Epidermal melanocyte (primary cell): ENCODE data around the gene ZSCAN20.
"Not testable (repeated sequence)": the region's sequence is repeated elsewhere in the genome, so short reads cannot be mapped to it uniquely, and the experiment has no call there.

Experiments
- DNase-seq: peaks from one replicate; pipeline ENCODE4 v3.0.0; 2011; ENCODE audit warnings: low spot score; ENCODE audit not compliant: insufficient read length

ZSCAN20 gene

DNA sequence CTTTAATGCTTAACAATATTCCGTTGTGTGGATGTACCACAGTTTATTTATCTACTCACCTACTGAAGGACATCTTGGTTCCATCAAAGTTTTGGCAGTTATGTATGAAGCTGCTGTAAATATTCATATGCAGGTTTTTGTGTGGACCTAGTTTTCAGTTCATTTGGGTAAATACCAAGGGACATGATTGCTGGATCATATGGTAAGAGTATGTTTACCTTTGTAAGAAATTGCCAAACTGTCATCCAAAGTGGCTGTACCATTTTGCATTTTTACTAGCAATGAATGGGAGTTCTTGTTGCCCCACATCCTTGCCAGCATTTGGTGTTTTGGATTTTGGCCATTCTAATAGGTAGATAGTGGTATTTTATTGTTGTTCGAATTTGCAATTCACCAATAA, 10.0 kb downstream of the ZSCAN20 start:
- no peak for DNase-seq

DNA sequence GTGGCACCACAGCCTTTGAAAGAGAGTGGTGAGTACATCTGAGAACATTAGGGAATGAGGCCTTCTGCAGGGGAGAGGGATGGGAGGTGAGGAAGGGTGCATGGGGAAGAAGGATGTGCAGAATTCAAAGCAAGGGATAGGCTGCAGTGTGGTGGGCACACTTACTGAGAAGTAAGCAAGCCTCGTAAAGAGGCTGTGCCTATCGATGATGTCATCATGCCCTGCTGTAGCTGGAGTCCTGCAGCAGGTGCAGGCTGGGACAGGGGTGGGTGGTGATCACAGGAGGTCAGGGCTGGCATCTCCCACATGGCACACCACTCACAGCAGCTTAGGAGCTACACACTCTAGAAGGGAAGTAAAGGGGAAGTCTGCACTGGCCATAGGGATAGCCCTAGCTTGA, 16.2 kb downstream of the ZSCAN20 start:
- DNase-seq = no peak

GRCh38 chr1:33494929-33495328, 22.5 kb downstream of the ZSCAN20 start:
- no peak for DNase-seq

GRCh38 chr1:33497410-33497809, 25.0 kb downstream of the ZSCAN20 start:
- DNase-seq = no peak

GRCh38 chr1:33500547-33500946, 28.1 kb downstream of the ZSCAN20 start:
- no peak for DNase-seq

- DNase-seq = no peak
These were observed 28.9 kb downstream of the ZSCAN20 start for GRCh38 chr1:33501309-33501708.

DNA sequence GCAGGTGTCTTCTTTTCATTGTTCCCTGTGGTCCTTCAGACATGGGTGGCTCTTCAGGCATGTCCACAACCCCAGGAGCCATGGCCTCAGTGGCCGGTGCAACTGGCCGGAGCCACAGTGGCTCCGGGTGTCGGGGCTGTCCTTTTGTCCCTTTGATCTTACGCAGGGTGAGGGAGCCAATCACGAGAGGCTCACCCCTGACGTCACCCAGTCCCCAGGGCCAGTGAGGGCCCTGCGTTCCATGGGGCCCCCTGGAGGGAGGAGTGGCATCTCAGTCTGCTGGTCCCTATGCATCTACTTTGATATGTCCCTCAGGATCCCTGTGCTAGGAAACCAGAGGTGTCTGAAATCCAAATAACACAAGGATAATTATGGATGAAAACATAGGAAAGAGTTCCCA, 29.3 kb downstream of the ZSCAN20 start:
- DNase-seq = no peak

GRCh38 chr1:33502726-33503125, 30.3 kb downstream of the ZSCAN20 start:
- DNase-seq = no peak

GRCh38 chr1:33503506-33503905, 31.1 kb downstream of the ZSCAN20 start:
- no peak for DNase-seq

DNA sequence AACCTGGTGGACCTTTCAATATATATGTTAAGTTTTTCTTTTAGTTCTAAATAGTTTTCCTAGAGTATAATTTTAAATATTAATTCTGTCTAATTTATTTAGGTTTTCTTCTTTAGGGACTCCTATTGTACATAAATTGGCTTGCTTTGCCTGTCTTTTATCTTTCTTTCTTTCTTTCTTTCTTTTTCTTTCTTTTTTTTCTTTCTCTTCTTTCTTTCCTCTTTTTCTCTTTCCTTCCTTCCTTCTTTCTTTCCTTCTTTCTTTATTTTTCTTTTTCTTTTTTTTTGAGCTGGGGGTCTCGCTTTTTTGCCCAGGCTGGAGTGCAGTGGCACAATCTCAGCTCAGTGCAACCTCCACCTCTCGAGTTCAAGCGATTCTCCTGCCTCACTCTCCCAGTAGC, 35.2 kb downstream of the ZSCAN20 start:
- no peak for DNase-seq

DNA sequence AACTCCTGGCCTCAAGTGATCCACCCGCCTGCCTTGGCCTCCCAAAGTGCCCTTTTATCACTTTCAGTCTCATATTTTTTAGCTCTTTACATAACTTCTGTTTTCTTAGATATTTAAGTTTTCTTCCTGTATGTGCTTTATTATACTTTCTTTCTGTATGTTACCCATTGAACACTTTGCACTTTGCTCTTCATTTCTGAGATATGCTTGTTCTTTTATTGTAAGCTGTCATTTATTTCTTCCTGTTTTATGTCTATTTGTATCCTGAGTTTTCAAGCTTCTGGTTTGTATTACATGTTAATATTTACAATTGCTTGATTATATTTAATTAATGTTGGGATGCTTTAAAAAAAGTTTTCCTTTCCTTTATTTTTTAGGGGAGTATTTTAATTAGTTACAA, 35.7 kb downstream of the ZSCAN20 start:
- DNase-seq = no peak

DNA sequence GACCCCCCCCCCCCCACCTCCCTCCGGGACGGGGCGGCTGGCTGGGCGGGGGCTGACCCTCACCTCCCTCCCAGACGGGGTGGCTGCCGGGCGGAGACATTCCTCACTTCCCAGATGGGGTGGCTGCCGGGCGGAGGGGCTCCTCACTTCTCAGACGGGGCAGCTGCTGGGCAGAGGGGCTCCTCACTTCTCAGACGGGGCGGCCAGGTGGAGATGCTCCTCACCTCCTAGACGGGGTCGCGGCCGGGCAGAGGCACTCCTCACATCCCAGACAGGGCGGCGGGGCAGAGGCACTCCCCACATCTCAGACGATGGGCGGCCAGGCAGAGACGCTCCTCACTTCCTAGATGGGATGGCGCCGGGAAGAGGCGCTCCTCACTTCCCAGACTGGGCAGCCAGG, 36.8 kb downstream of the ZSCAN20 start:
- not testable (repeated sequence) for DNase-seq

DNA sequence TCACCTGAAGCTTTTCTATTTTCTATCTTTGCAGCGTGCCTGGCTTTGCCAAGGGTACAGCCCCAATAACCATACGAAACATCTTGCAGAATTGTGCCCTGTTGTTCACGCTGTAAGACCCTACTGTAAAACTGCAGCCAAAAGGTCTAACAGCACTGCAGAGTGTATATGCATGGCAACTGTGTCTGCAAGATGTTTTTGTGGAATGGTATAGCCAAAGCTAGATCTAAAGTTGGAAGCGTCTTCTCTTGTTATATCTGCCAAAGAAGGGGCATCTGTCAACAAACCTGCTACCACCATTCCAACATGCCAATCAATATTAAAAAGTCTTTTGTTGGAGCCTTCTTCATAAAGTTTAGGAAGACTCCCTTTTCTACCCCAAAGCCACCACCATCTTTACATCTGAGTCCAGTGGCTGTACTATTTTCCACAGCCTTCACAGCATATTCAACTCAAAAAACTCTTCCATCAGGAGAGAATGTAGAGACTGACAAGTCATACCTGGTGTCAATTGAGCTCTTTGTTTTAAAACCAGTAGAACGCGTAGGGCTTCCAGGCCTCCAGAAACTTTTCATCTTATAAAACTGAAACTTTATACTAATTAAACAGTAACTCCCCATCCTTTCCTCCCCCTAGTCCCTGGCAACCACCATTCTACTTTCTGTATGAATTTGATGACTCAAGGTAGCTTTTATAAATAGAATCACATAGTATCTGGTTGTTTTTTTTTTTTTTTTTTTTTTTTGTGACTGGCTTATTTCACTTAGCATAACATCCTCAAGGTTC, 40.0 kb downstream of the ZSCAN20 start:
- DNase-seq = no peak

DNA sequence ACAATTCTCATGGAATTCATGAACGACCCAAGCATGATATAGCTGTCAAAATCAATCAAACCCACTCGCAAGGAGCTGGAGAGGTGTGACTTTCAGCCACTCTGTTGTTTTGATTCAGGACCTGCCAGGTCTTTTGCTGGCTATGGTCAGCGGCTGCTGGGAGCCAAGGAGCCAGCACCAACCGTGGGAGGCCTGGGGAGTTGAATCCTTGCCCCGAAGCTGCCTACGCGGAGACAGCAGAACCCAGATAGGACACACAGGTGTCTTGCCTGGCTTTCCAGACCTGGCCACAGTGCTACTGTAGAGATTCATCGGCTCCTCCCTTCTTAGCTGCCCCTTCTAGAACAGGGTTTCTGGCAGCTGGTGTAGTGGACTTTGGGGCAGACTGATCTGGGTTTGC, 42.7 kb downstream of the ZSCAN20 start:
- no peak for DNase-seq

- no peak for DNase-seq
These were observed 43.2 kb downstream of the ZSCAN20 start for GRCh38 chr1:33515607-33516006.

GRCh38 chr1:33516428-33516827, 44.0 kb downstream of the ZSCAN20 start:
- DNase-seq = no peak

GRCh38 chr1:33516891-33517567, 44.6 kb downstream of the ZSCAN20 start:
- DNase-seq = no peak

DNA sequence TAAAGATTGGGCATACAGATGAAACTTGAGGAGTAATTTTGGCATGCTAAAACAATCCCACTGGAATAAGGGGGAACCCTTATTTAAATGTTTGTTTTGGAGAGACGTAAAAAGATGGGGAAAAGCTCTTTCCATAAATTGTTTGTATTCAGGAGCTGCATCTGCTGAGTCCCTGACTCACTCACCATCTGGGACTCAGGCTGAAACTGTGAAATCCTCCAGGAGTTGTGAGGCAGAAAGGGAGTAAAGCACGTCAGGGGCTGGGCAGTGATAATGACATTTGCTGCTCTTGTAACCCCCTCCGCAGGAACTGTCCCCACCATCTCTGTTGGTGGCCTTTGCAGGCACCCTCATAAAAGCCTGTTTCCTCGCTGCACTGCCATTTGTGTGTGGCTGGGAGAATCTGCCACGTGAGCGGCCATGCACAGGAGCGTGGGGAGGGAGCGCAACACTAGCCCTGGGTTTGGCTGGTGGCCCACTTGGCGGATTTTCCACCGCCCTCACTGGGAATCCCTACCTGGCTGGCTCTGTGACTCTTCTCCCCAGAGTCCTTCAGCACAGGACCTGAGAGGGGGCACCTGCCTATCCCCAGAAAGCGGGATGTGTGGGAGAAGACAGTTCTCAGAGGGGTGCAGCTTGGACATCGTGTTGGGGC, 45.3 kb downstream of the ZSCAN20 start:
- no peak for DNase-seq

GRCh38 chr1:33519240-33519884, 46.9 kb downstream of the ZSCAN20 start:
- no peak for DNase-seq

DNA sequence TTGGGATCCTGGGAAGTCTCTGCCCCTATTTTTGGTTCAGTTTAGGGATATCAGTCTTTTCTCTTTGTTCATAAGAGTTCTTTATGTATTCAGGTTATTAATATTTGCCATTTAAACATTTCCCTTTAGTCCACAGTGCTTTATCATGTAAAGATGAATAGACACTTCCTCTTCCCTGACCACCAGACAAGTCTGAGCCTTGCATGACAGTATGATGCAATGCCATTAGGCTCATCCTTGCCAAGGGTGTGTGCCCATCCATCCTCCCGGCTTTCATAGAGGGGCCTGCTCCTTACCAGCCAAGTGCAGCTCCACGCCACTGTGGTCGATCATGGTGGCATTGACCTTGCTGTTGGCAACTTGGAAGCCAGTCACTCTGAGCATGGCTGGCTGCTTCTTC, 52.1 kb downstream of the ZSCAN20 start:
- DNase-seq = no peak

- DNase-seq = no peak
These were observed 55.5 kb downstream of the ZSCAN20 start for GRCh38 chr1:33527934-33528333.

DNA sequence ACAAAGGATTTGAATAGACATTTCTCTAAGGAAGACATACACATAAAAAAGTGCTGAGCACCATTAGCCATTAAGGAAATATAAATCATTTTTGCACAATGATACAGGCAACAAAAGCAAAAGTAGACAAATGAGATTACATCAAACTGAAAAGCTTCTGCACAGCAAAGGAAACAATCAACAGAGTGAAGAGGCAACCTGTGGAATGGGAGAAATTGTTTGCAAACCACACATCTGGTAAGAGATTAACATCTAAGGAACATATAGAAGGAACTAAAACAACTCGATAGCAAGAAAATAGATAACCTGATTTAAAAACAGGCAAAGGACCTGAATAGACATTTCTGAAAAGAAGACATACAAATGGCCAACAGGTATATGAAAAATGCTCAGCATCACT, 57.5 kb downstream of the ZSCAN20 start:
- no peak for DNase-seq
